GM20431 (cell line): ENCODE measurements around the gene FAM151A.

Source experiments
- in situ Hi-C: fragments of 300-500 bp; cut with MseI, MboI; formaldehyde crosslinking; loops from one replicate; pipeline ENCODE4 v1.15.0; 2020; ENCODE audit warnings: low sequenced_read_pairs; ENCODE audit not compliant: unreplicated experiment

Gene FAM151A

DNA sequence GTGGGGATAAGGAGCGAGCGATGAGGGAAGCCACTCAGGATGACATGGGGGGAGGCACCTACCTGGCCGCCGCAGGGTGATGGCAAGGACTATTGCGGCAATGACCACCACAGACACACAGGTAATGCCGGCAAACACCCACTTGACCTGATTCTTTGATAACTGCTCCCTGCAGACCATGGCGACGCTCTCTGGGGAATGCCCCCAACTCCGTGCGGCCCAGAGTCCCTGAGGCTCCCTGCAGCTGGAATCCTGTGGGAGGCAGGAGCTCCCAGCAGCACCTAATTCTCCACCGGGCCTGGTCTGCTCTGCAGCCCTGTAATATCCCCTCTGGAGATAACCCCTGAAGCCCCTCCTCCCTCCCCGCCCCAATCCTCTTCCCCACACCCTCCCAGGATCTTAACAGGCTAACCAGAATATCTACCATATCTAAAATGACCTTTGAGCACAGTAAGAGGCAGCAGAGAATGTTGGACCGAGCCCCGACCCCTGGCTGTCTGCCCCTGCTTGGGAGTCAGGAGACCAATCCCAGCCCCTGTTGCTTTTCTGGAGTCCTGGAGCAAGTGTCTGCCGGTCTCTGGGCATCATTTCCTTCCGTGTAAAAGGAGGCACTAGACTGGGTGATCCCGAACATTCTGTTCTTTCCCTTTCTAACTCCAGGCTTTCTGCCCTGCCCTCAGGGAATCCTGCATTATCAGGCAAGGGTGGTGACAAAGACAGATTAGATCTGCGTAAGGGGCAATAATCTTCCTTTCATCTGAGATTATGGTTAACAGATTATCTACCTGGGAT, at the start of gene FAM151A:
Gene FAM151A, minus strand, starts transcription at position 310 of the 792 bp plus-strand sequence. Its CDS starts 130 bp downstream, at position 180.
- in situ Hi-C loops, result no loop called here

DNA sequence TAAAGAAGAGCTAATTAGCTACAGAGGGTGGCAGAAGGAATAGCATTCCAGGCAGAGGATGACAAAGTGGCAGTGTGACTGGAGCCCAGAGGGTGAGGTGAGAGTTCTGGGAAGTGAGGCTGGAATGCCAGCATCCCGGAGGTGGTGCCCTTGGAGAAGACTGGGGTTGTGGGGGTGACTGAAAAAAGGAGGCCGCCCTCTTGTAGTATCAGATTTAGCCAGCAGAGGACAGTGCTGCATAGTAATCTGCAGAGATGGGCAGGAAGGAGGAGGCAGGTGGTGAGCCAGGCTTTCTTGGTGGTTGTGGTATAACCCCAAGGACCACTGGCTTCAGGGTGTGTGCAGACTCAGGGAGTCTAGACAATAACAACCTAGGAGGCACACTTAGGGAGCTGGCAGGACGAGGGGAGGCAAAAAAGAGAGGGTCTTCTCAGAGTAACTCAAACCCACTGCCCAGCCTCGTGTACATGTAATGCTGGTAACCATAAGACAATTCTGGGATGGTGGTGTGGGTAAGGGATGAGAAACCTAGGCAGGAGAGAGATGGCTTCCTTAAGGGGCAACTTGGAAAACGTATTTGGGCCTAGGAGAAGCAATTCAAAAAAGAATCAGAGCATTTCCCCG, 48.8 kb upstream of the FAM151A start:
- in situ Hi-C loops, result loop anchor here (10.0 kb wide), 1 partner anchor 143 kb away; no protein-coding TSS in a partner anchor

DNA sequence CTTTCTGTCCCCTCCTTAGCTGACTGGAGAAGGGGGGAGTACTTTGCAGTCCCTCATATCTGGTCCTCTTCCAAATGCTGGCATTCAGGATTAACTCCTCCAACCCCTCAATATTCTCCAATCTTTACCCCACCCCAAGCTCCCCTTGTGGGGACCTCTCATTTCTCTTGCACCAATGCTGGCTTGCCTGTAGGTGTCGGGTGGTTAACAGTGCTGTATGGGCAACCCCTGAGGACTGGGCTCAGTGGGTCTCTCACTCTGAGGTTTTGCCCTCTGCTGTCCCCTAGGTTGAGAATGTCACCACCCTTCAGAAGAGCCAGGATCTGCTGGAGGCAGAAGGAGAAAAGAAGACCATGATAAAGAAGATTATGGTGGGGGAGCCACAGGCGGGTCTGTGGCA, 45.2 kb upstream of the FAM151A start:
- in situ Hi-C loops, result no loop called here

DNA sequence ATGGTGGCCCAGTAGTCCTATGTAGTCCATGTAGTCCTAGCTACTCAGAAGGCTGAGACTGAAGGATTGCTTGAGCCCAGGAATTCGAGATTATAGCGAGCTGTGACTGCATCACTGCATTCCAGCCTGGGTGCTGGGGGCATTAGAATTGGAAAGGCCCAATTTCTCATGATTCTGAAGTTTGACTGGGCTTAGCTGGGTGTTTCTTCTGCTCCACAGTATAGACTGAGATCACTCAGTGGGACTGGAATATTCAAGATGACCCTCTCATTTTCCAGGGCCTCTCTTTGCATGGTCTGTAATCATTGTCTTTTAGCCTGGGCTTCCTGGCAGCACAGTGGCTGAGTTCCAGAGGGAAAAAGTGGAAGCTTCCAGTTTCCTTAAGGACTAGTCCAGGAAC, 44.5 kb upstream of the FAM151A start:
- in situ Hi-C loops, result no loop called here

DNA sequence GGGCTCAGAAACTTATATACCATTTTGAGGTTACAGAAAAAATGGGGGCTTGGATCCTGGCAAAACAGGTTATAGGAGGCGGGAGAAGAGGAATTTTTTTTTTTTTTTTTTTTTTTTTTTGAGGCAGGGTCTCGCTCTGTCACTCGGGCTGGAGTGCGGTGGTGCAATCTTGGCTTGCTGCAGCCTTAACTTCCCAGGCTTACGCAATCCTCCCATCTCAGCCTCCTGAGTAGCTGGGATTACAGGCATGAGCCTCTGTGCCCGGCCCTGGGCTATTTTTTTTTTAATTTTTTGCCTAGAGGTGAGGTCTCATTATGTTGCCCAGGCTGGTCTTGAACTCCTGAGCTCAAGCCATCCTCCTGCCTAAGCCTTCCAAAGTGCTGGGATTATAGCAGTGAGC, 43.0 kb upstream of the FAM151A start:
- in situ Hi-C loops, result no loop called here

DNA sequence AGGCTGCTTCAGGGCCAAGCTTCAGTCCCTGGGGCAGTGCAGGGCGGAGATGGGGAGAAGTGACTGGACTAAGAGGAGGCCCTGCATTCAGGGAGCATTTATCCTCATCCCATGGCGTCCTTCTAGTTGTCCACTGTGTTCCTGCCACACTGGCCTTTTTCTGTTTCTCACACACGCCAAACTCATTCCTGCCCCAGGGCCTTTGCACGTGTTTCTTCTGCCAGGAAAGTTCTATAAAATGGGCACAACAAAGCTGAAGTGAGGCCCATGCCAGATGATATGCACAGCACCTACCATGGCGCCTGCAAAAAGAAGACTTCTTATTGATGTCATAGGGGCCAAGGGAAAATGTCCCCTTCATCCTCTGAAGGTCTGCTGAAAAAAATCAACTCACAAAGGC, 42.5 kb upstream of the FAM151A start:
- in situ Hi-C loops, result no loop called here

DNA sequence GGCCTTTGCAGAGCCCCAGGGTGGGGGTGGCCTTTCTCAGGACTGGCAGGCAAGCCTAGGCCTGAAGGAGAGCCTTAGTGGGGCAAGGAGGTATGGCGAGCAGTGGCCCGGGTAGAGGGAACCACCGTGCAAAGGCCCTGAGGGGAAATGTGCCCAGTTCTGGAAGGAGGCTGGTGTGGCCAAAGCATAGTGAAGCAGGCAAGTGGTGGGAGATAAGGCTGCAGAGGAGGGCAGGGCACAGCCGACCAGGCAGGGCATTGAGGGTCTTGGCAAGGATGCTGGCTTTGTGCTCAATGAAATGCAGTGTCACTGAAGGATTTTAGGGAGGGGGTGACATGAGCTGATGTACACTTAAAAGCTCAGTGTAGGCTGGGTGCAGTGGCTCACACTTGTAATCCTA, 41.0 kb upstream of the FAM151A start:
- in situ Hi-C loops, result no loop called here

DNA sequence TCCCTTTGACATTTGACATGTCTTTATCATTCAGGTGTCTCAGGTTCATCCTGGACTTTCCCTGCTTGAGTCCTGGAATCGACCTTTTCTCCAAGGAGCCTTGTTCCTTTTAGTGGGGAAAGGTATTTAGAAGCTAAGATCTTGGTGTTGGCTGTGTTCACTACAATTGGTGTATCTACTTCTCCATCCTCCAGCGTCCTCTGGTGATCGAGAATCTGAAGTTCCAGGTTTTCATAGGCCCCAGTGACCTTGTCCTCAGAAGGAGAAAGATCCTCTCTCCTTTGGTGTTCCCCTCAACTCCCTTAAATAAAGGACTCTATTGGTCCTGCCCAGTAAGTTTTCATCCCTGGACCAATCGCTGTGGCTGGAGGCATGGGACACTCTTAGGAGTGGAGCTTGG, 40.4 kb upstream of the FAM151A start:
- in situ Hi-C loops, result no loop called here

DNA sequence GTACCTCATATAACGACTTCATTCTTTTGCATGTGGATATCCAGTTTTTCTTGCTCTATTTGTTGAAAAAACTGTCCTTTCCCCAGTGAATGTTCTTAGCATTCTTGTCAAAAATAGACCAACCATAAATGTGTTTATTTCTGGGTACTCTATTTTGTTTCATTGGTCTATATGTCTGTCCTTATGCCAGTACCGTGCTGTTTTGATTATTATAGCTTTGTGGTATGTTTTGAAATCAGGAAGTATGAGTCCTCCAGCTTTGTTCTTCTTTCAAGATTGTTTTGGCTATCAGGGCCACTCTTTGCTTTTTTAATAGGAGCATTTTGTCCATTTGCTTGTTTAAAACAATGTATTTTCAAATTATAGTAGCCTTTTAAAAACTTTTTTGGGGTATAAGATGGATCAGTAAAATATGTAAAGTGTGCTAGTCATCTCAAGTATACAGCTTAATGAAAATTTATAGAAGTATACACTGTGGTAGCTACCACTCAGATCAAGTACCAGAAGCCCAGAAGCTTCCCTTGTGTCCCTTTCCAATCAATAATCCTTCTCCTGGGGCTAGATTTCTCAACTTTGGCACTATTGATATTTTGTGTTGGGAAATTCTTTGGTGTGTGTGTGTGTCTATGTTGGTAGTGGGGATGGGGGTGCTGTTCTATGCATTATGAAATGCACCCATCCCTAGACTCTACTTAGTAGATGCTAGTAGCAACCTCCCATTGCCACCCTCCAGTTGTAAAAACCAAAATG, 35.0 kb upstream of the FAM151A start:
- in situ Hi-C loops, result no loop called here

DNA sequence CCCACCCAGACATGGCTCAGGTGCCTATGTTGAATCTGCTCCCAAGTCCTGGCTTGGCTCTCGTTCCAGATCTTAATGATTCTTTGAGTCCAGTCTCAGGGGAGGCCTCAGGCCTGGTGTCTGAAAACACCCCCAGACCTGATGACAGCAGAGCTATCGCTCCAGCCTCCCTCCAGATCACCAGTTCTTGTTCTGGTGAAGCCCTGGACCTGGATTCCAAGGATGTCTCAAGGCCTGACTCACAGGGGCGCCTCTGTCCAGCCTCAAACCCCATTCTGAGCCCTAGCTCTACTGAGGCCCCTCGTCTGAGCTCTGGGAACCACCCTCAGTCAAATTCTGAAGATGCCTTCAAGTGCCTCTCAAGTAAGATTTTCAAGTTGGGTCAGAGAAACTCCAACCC, 29.7 kb upstream of the FAM151A start:
- in situ Hi-C loops, result no loop called here

DNA sequence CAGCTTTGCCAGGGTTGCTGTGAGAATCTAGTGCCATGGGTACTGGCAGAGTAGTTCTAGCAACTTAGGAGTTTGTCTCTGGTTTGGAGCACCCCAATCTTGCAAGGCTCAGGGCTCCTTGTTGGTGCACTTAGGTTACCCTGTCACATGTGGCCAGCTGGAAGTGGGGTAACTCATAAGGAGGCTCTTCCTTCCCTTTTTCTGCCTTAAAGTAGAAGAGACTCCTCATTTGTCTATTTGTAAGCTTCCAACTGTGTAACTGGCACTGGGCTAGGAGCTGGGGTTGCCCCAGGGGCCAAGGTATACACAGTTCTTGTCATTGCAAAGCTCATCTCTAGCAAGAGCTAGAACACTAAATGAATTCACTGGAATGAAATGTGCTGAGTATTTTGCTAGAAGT, 28.8 kb upstream of the FAM151A start:
- in situ Hi-C loops, result no loop called here

DNA sequence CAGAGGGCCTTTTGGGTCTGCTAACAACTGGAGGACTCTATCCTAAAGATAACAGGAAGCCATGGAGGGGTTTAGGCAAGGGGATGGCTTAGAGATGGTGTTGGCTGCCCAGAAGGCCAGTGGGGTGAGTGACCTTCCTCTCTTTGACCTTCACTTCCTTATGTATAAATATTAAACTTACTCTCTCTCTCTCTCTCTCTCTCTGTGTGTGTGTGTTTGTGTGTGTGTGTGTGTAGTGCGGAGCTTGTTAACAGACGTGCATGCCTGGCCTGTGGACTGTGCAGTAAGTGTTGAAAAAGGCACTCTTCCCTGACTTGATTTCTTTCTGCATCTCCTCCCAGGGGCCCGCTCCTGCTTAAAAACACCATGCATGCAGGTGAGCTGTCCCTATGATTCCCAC, 28.3 kb upstream of the FAM151A start:
- in situ Hi-C loops, result no loop called here

DNA sequence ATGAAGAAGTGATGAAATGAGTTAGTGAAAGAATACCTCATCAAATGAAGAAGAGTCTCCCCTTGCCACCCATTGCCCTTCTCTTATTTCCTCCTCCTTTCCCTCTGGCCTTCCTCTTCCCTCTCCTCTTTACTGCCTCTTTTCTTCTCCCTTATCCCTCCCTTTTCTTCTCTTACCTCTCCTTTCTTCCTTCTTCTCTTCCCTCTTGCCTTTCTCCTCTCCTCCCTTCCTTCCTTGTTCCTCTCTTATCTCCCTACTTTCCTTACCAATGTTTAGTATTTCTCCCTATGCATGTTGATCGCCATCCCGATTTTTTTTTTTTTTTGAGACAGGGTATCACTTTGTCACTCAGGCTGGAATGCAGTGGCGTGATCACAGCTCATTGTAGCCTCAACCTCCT, 27.1 kb upstream of the FAM151A start:
- in situ Hi-C loops, result no loop called here

DNA sequence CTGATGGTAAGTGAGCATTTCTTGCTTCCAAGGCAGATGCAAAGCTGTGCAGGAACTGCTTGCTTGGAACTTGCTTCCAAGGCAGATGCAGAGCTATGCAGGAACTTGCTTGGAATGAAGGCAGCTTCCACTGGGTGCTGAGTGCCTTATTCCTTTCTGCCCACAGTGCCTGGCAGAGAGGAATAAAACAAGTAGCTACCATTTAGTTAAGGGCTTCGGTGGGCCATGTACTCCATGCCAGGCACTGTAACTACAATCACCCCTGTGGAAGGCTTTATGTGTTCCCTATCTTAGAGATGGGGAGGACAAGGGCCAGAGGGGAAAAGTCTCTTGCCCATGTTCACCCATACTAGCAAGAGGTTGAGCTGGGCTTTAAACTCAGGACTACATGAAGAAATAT, 26.6 kb upstream of the FAM151A start:
- in situ Hi-C loops, result no loop called here

DNA sequence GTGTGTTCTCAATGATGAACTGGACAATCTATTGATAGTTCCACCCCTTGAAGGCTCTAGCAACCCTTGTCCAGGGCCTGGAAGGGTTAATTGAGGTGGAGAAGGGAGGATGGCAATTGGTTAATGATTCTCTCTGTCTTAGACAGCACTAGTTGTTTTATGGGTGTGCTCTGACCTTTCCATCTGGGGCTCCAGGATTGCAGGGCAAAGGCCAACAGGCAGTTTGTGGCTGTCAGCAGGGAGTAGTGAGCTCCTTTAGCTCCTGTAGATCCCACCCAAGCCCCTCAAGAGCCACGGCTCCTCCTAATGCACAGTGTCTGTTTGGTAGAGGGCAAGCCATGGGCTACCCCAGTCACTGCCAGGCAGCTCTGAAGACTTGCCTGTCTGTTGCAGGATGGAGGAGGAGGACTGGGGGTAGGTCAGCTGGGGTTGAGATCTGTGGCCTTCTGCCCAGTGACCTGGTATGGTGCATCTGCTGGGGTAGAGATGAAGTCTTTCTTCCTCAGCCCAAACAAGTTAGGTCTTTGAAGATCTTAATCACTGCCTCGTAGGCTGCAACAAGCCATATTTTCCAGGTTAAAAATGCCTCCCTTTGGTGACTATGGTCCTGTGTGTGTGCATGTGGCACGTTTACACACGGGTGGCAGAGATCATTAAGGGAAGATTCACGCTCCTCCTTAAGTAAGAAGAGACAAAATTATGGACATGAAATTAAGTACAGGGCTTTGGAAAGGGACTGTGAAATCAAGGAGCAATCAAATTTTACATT, 26.0 kb upstream of the FAM151A start:
- in situ Hi-C loops, result no loop called here

DNA sequence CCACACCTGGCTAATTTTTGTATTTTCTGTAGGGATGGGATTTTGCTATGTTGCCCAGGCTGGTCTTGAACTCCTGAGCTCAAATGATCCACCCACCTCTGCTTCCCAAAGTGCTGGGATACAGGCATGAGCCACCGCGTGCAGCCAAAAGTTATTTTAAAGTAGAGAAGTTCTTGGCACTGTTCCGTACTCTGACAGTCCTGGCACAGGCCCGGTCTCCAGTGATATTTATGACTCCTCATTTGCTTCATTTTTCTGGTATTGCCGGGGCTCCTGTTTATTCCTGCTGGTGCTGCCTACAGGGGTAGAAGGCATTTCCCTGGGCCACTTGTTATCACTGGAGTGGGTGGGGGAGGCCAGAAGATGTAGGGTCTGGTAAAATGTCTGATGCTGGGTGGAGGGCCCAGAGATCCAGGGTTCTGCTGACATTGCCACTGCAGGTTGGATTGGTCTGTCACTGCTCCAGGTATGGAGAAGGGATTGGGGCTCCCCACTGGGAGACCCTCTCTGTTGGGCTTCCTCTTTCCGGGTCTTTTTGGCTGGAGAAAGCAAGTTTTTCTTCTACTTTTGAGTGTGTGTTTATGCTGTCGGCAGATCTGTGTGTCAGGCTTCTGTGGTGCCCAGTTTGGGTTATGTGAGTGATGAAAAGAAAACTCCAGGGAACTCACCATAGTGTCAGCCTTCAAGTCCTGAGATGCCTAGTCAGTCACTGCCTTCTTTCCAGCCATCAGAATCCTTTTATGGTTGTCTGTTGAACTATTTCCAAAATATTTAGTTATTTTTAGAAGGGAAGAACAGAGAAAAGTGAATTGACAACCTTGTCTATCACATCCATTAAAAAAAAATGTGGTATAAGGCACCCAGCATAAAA, 22.7 kb upstream of the FAM151A start:
- in situ Hi-C loops, result no loop called here

DNA sequence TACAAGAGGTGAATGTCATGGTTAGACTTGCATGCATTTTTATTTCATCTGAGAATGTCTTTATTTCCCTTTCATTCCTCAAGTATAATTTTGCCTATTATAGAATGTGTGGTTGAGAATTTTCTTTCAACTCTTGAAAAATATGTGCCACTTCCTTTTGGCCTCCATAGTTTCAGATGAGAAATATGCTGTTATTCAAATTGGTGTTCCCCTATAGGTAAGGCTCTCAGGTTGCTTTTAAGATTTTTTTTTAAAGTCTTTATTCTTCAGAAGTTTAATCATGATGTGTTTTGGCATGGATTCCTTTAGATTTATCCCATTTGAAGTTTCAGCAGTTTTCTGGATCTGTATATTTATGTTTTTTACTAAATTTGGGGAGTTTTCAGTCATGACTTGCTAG, 20.4 kb upstream of the FAM151A start:
- in situ Hi-C loops, result no loop called here

DNA sequence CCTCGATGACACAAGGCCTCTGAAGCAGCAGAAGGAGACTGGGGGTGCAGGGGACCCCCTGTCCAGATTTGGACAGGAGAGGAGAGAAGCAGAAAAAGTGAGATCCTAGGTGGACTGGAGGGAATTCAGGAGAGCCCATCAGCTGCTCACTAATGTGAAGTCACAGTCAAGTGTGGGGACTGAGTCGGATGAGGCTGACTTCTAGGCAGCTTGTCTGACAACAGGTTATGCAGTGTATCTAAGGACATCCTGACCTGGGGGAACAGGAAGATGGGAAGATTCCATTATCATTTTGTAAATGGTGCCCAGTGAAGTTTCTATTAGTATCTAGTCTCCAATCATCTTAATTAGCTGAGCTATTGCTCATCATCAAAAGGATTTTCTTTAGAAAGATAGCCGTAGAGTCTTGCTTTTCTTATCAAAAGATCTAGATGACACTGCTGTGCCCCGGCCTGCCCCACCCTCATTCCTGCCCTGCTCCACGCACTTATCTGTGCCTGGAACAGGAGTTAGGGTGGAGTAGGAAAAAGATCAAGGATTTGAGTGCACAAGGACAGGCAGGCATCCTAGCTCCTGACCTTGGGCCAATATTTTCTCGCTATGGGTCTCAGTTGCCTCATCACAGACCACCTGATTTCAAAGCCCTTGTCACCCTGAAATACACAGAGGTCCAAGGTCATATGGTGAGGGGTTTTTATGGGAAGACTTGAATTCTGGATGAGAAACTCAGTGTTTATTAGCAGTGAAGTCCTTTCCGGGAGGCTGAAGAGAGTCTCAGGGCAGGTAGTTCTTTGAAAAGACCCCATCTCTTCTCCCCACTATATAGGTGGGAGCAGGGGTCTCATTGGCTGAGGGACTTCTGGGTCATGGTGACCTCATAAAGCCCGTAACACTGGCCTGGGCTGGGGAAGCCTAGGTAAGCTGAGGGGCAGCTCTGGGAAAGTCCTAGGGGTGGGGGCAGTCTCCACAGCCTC, 17.8 kb upstream of the FAM151A start, which contains the start of gene MROH7:
Gene MROH7, plus strand, starts transcription at position 924 of the 974 bp plus-strand sequence. CDS start 11,141 bp downstream, outside the sequence.
- in situ Hi-C loops, result no loop called here
